Measurements from ENCODE around the gene CHRDL1. TPM values are rescaled to one million over a fixed set of nuclear protein-coding genes. Genes with fewer than 3 reads are reported as not detected.
"Not testable (repeated sequence)": the region's sequence is repeated elsewhere in the genome, so short reads cannot be mapped to it uniquely, and the experiment has no call there.

Gene CHRDL1
- total and polyA plus RNA-seq, 7 donors, result 1.9 to 5.6 (median 2.3) TPM

DNA sequence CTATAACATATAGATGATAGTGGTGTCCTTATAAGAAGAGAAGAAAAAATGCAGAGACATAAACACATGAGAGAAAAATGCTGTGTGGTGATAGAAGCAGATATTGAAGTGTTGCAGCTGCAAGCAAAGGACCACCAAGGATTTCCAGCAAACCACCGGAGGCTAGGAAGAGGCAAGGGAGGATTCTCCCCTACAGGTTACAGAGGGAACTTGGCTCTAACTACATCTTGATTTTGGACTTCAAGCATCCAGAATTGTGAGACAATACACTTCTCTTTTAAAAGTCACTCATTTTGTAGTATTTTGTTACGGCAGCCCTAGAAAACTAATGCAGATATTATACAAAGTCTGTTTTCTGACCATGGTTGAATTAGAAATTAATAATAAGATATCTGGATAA lies 30.4 kb upstream of the CHRDL1 start:
- Histone ChIP-seq H3K27me3 (ENCODE audit: insufficient read depth in 3 of 3, low read length in 2 of 3) (peaks cover 0 to 13% (median 0%) of the 10 kb centered on the region in 3 donors), H3K27ac (no peak overlapping the region), H3K4me1 (no peaks in the 10 kb centered on the region), H3K9me3 (no peaks in the 10 kb centered on the region), H3K4me3 (no peak overlapping the region), H3K36me3 (ENCODE audit: insufficient read depth in 1 of 2, low read depth in 1 of 2) (no peaks in the 10 kb centered on the region)
- DNase-seq, result no peak
- no peak for ATAC-seq
- TF ChIP-seq CTCF (IDR thresholded peaks at IDR 0.05), result no peak
- intact Hi-C loops (cut with DNase I), result no loop called here
- 79 to 92% (median 85%) methylated on average over 2 of the region's 2 CpGs for WGBS, 3 donors

- DNase-seq; H3K4me1 ChIP-seq; H3K4me3 ChIP-seq; H3K36me3 ChIP-seq (ENCODE audit: insufficient read depth in 1 of 2, low read depth in 1 of 2); intact Hi-C loops (cut with DNase I); H3K27me3 ChIP-seq (ENCODE audit: insufficient read depth in 3 of 3, low read length in 2 of 3); ATAC-seq; H3K9me3 ChIP-seq; H3K27ac ChIP-seq: not testable (repeated sequence)
- 86 to 94% (median 87%) methylated on average over 1 of the region's 1 CpG for WGBS, 3 donors
Observed at GRCh38 chrX:110816543-110816942, 20.9 kb upstream of the CHRDL1 start.

- WGBS, 3 donors, result 35 to 57% (median 37%) methylated on average over 4 of the region's 4 CpGs
- Histone ChIP-seq H3K4me1 (no peaks in the 10 kb centered on the region), H3K9me3 (no peaks in the 10 kb centered on the region), H3K36me3 (ENCODE audit: insufficient read depth in 1 of 2, low read depth in 1 of 2) (no peaks in the 10 kb centered on the region), H3K4me3 (no peak overlapping the region), H3K27ac (no peak overlapping the region), H3K27me3 (ENCODE audit: insufficient read depth in 3 of 3, low read length in 2 of 3) (peaks cover 0 to 13% (median 0%) of the 10 kb centered on the region in 3 donors)
- TF ChIP-seq CTCF (IDR thresholded peaks at IDR 0.05), result no peak
- peak in 2 of 4 donors; percentile 42 to 46 for ATAC-seq
- intact Hi-C loops (cut with DNase I), result no loop called here
- DNase-seq, result no peak
Observed at GRCh38 chrX:110806145-110806544, 10.5 kb upstream of the CHRDL1 start.

DNA sequence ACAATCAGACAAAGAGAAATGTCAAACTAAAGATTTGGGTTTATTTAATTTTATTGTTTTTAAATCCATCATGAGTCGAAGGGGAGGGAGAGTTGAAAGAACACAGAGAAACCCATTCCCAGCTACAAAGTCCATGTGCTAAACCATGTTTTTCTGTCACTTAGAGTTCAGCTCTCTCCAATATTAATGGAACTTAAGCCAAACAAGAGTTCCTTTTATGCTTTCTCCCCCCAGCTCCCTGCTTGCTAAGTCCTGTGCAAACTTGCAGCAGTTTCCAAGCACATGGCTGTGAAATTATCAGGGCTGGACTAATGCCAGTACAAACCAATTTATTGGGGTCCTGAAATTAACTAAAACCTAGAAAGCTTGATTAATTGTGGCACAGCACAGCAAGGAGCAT lies 9.7 kb upstream of the CHRDL1 start:
- no peak overlapping the region for H3K27ac ChIP-seq
- no peaks in the 10 kb centered on the region for H3K36me3 ChIP-seq (ENCODE audit: insufficient read depth in 1 of 2, low read depth in 1 of 2)
- WGBS, 3 donors, result 44 to 47% (median 45%) methylated on average over 1 of the region's 1 CpG
- H3K27me3 ChIP-seq (ENCODE audit: insufficient read depth in 3 of 3, low read length in 2 of 3), result peaks cover 0 to 13% (median 0%) of the 10 kb centered on the region in 3 donors
- H3K9me3 ChIP-seq, result no peaks in the 10 kb centered on the region
- TF ChIP-seq CTCF (IDR thresholded peaks at IDR 0.05), result no peak
- no peak for ATAC-seq
- no peak for DNase-seq
- H3K4me3 ChIP-seq, result no peak overlapping the region
- no peaks in the 10 kb centered on the region for H3K4me1 ChIP-seq
- intact Hi-C loops (cut with DNase I), result no loop called here

DNA sequence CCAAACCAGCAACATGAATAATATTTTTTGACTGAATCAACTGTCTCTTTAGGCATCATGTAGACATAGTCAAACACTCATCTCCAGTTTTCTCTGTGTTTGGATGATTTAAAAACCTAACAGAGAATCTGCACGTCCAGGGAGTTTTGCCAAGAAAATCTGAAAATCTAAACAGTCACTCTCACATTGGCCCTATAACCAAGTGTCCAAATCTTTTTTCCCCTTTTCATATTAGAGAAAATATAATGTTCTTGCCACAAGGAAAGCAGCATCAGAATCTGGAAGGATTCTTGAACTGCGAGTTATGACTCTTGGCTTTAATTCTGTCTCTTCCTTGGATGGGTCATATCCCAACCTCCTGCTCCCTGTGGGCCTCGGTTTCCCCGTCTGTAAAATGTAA lies 8.8 kb upstream of the CHRDL1 start:
- no peak overlapping the region for H3K4me3 ChIP-seq
- no peaks in the 10 kb centered on the region for H3K9me3 ChIP-seq
- ATAC-seq, result no peak
- no peak overlapping the region for H3K27ac ChIP-seq
- H3K4me1 ChIP-seq, result no peaks in the 10 kb centered on the region
- WGBS, 3 donors, result 47 to 71% (median 70%) methylated on average over 4 of the region's 4 CpGs
- intact Hi-C loops (cut with DNase I), result no loop called here
- TF ChIP-seq CTCF (IDR thresholded peaks at IDR 0.05), result no peak
- H3K27me3 ChIP-seq (ENCODE audit: insufficient read depth in 3 of 3, low read length in 2 of 3), result peaks cover 0 to 17% (median 0%) of the 10 kb centered on the region in 3 donors
- no peaks in the 10 kb centered on the region for H3K36me3 ChIP-seq (ENCODE audit: insufficient read depth in 1 of 2, low read depth in 1 of 2)
- no peak for DNase-seq

Data from psoas muscle (tissue), 8 donors.